Measurements from ENCODE around the gene KAT2B. TPM values are rescaled to one million over a fixed set of nuclear protein-coding genes. Genes with fewer than 3 reads are reported as not detected.

Gene KAT2B
- total and polyA plus RNA-seq, 2 of the 13 experiments (the other 11 are each of a cell fraction or from before 2014, with no cell fraction given): 0.97 to 1.7 TPM

DNA sequence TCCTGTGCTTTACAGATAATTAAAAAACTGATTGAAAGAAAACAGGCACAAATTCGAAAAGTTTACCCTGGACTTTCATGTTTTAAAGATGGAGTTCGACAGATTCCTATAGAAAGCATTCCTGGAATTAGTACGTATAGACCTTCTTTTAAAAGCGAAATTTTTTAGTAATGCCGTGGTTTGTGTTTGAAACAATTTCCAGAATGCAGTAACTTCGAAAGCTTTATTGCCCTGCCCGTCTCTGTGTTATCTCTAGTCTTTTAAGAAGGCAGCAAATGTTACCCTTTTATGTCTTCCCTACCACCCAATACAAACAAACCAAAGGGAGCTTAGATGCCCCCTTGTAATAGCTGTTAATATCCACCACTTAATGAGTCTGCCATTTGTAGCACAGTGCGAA lies 106.1 kb downstream of the KAT2B start:
- no peaks in the 10 kb centered on the region for H3K79me2 ChIP-seq (ENCODE audit: insufficient read depth, low read length)
- ATAC-seq: no peak
- H3K27me3 ChIP-seq (ENCODE audit: control insufficient read depth in 1 of 2, insufficient read depth in 2 of 2, low read length in 2 of 2): no peaks in the 10 kb centered on the region
- H3K36me3 ChIP-seq (replicated peaks in 1 of 2; ENCODE audit: control insufficient read depth in 1 of 2, insufficient read depth in 2 of 2, low read length in 2 of 2): no peaks in the 10 kb centered on the region
- H3K9me3 ChIP-seq (ENCODE audit: low read length): no peaks in the 10 kb centered on the region
- no peak overlapping the region for H2AFZ ChIP-seq (ENCODE audit: low read length)
- no peak overlapping the region for H3K27ac ChIP-seq (ENCODE audit: extremely low read length, insufficient read depth, low read length)
- intact Hi-C loops (cut with micrococcal nuclease; ENCODE audit: unreplicated experiment): no loop called here
- FAIRE-seq: no peak
- ChIA-PET CTCF (ENCODE audit: low intra/inter-chr PET ratio, low total read pairs) (no interaction called here), POLR2A (no interaction called here)
- H3K4me1 ChIP-seq (ENCODE audit: insufficient read depth, low read length): peaks cover 18% of the 10 kb centered on the region
- TF ChIP-seq NFIB (CRISPR knock-in tag; IDR thresholded peaks at IDR 0.05; ENCODE audit: borderline replicate concordance): no peak
- TF ChIP-seq ZNF136 (CRISPR knock-in tag; IDR thresholded peaks at IDR 0.05; ENCODE audit: low read depth): no peak
- TF ChIP-seq ZNF772 (CRISPR knock-in tag; IDR thresholded peaks at IDR 0.05): no peak
- TF ChIP-seq, protein P1, sequence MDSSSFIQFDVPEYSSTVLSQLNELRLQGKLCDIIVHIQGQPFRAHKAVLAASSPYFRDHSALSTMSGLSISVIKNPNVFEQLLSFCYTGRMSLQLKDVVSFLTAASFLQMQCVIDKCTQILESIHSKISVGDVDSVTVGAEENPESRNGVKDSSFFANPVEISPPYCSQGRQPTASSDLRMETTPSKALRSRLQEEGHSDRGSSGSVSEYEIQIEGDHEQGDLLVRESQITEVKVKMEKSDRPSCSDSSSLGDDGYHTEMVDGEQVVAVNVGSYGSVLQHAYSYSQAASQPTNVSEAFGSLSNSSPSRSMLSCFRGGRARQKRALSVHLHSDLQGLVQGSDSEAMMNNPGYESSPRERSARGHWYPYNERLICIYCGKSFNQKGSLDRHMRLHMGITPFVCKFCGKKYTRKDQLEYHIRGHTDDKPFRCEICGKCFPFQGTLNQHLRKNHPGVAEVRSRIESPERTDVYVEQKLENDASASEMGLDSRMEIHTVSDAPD (CRISPR knock-in tag; IDR thresholded peaks at IDR 0.05): no peak
- no peak for TF ChIP-seq ZNF761 (CRISPR knock-in tag; conservative IDR thresholded peaks at IDR 0.05)
- TF ChIP-seq, protein P2, sequence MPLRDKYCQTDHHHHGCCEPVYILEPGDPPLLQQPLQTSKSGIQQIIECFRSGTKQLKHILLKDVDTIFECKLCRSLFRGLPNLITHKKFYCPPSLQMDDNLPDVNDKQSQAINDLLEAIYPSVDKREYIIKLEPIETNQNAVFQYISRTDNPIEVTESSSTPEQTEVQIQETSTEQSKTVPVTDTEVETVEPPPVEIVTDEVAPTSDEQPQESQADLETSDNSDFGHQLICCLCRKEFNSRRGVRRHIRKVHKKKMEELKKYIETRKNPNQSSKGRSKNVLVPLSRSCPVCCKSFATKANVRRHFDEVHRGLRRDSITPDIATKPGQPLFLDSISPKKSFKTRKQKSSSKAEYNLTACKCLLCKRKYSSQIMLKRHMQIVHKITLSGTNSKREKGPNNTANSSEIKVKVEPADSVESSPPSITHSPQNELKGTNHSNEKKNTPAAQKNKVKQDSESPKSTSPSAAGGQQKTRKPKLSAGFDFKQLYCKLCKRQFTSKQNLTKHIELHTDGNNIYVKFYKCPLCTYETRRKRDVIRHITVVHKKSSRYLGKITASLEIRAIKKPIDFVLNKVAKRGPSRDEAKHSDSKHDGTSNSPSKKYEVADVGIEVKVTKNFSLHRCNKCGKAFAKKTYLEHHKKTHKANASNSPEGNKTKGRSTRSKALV (CRISPR knock-in tag; IDR thresholded peaks at IDR 0.05): no peak
- TF ChIP-seq ZNF296 (CRISPR knock-in tag; conservative IDR thresholded peaks at IDR 0.05): no peak
- TF ChIP-seq SNAI1 (CRISPR knock-in tag; IDR thresholded peaks at IDR 0.05; ENCODE audit: borderline replicate concordance): no peak
- TF ChIP-seq, protein P3, sequence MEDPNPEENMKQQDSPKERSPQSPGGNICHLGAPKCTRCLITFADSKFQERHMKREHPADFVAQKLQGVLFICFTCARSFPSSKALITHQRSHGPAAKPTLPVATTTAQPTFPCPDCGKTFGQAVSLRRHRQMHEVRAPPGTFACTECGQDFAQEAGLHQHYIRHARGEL (CRISPR knock-in tag; IDR thresholded peaks at IDR 0.05): no peak
- TF ChIP-seq YEATS2 (CRISPR knock-in tag; IDR thresholded peaks at IDR 0.05; ENCODE audit: borderline replicate concordance): no peak
- no peak overlapping the region for H3K4me3 ChIP-seq (replicated peaks in 1 of 3; ENCODE audit: insufficient read depth in 1 of 3, low read depth in 2 of 3, low read length in 3 of 3)
- no peak for DNase-seq (ENCODE audit: low spot score)
- in situ Hi-C loops (cut with HindIII; ENCODE audit: extremely low pct_ligation_motif_present, low pct_unique_long_range_greater_than_20kb): no loop called here
- BruUV-seq (replicated peaks): no TSS peak
- no peak overlapping the region for H3K9ac ChIP-seq (ENCODE audit: insufficient read depth, low read depth, low read length)
- WGBS (ENCODE audit: low lambda C conversion rate): 80% methylated on average over 8 of the region's 8 CpGs
- no peaks in the 10 kb centered on the region for H4K20me1 ChIP-seq (ENCODE audit: insufficient read depth, low read length)
- no peak overlapping the region for H3K4me2 ChIP-seq (ENCODE audit: low read depth, low read length)
